Ramos (cell line): ENCODE data around the gene GIPC2.
"Not testable (repeated sequence)": the region's sequence is repeated elsewhere in the genome, so short reads cannot be mapped to it uniquely, and the experiment has no call there.

Experiments
- in situ Hi-C: fragments of 300-500 bp; cut with MboI; formaldehyde crosslinking; loops from one replicate; pipeline ENCODE4 v1.14.3; 2022; ENCODE audit warnings: low sequenced_read_pairs; ENCODE audit not compliant: unreplicated experiment

Gene GIPC2

DNA sequence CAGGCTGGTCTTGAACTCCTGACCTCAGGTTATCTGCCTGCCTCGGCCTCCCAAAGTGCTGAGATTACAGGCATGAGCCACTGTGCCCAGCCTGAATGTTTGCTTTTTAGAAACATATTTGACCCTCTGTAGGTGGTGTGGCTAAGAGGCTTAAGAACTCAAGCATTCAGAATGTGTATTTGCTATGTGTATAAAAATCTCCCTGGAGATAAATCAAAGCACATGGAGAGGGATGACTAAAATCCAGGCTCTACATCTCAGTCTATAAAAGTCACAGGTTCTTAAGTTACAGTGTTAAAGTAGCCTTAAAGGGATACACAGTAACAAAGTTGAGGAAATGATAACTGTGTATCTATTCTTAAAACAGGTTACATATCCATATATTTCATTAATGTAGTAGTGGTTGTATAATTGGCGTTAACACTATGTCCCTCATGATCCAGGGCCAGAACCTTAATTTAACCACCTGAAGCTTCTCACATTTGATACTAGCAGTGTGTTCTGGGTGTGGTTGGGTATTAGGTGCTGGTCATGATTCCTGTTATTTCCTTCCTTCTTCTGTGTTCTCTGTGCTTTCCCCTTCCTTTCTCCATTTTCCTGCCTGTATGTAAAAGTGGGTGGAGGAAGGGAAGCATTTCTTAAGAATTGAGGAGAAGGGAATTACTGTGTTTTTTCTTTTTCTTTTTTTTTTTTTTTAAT is 16.2 kb downstream of the GIPC2 start:
- in situ Hi-C loops: no loop called here

- in situ Hi-C loops: not testable (repeated sequence)
Observed at GRCh38 chr1:78064886-78065285, 19.1 kb downstream of the GIPC2 start.

GRCh38 chr1:78068681-78069283 is 23.0 kb downstream of the GIPC2 start:
- in situ Hi-C loops: no loop called here

- in situ Hi-C loops: no loop called here
Observed at GRCh38 chr1:78069784-78070183, 24.0 kb downstream of the GIPC2 start.

DNA sequence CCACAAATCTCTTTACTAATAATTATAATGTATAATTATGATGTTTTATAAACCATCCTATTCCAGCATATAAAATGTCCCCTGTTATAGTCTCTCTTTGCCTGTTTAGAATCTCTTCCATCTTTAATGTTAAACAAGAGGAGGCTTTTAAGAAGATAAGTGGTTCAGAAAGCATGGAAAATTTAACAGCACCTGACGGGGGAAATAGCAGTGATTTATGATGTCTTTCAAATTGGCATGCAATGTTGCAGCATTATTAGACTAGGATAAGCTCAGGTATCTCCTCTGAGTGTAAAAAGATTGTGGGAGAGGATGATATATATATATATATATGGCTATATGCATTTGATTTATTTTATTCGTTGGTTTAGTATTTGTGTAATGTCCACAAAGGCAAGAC is 24.4 kb downstream of the GIPC2 start:
- in situ Hi-C loops: no loop called here

- in situ Hi-C loops: no loop called here
Observed at GRCh38 chr1:78070758-78071157, 25.0 kb downstream of the GIPC2 start.

DNA sequence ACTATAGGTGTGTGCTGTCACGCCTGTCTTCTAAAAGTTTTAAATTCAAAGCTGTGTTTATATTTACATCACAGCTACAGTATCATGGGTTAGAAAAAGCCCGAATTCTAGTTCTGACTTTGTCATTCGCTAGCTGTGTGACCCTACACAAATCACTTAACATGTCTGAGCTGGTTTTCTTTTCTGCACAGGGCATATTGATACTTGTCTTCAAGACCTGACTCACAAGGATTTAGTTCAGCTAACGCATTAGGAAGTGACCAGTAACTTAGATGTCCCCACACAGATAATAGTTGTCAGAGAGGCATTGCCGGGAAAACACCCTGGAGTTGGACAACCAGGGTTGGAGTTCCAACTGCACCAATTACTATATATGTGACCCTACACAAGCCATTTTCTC is 25.9 kb downstream of the GIPC2 start:
- in situ Hi-C loops: no loop called here

GRCh38 chr1:78072216-78072615 is 26.4 kb downstream of the GIPC2 start:
- in situ Hi-C loops: no loop called here

GRCh38 chr1:78073441-78073840 is 27.7 kb downstream of the GIPC2 start:
- in situ Hi-C loops: no loop called here

DNA sequence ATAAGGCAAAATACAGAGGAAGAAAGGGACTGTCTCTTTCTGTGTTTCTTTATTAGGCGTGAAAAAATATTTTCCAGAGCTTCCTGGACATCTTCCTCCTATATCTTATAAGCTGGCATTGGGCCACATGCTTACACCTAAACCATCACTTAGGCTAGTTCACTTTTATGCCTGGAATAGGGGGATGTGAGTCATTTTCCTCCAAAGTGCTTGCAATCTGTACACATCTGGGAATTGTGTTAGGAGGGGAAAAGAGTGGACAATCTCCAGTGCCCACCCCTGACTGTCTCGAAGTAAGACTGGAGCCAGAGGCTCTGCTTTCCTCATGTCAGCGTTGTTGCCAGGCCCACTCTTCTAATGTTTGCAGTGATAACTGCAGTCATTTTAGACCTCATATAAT is 29.9 kb downstream of the GIPC2 start:
- in situ Hi-C loops: no loop called here

- in situ Hi-C loops: no loop called here
Observed at GRCh38 chr1:78078358-78078757, 32.6 kb downstream of the GIPC2 start.

- in situ Hi-C loops: no loop called here
Observed at GRCh38 chr1:78079580-78079979, 33.8 kb downstream of the GIPC2 start.

GRCh38 chr1:78080767-78081166 is 35.0 kb downstream of the GIPC2 start:
- in situ Hi-C loops: no loop called here

GRCh38 chr1:78081980-78082860 is 36.5 kb downstream of the GIPC2 start:
- in situ Hi-C loops: no loop called here

DNA sequence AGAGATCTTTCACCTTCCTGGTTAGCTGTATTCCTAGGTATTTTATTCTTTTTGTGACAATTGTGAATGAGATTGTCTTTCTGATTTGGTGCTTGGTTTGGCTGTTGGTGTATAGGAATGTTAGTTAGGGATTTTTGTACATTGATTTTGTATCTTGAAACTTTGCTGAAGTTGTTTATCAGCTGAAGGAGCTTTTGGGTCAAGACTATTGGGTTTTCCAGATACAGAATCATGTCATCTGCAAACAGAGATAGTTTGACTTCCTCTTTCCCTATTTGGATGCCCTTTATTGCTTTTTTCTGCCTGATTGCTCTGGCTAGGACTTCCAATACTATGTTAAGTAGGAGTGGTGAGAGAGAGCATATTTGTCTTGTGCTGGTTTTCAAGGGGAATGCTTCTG is 38.9 kb downstream of the GIPC2 start:
- in situ Hi-C loops: not testable (repeated sequence)

- in situ Hi-C loops: no loop called here
Observed at GRCh38 chr1:78086697-78087096, 40.9 kb downstream of the GIPC2 start.

DNA sequence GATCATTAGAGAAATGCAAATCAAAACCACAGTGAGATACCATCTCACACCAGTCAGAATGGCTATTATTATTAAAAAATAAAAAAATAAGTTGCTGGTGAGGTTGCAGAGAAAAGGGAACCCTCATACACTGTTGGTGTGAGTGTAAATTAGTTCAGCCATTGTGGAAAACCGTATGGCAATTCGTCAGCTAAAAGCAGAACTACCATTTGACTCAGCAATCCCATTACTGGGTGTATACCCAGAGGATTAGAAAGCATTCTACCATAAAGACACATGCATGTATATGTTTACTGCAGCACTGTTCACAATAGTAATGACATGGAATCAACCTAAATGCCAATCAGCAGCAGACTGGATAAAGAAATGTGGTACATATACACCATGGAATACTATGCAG is 42.2 kb downstream of the GIPC2 start:
- in situ Hi-C loops: no loop called here

DNA sequence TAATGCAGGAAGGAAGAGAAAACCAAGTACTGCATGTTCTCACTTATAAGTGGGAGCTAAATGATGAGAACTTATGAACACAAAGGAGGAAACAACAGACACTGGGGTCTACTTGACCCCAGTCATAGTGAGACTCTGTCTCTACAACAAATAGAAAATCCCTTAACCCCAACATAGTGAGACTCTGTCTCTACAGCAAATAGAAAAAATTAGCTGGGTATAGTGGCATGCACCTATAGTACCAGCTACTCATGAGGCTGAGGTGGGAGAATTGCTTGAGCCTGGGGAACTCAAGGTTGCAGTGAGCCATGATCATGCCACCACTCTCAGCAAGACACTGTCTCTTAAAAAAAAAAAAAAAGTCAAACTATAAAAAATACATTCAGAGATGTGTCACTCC is 42.7 kb downstream of the GIPC2 start:
- in situ Hi-C loops: no loop called here

DNA sequence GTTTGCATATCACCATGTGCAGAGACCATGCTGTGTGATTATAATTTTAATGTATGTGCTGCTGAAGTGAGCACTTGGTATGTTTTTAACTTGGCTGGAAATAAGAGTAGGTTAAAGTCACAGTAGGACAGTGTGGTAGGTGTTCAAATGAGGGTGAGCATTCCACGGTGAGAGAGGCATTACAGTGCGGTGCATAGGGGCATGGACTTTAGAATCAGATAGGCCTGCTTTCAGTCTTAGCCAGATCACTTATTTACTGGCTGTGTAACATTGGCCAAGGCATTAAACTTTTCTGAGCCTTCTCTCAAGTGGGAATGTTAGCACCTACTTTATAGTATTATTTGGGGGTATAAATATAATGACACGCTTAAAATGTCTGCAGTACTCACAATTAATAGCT is 43.2 kb downstream of the GIPC2 start:
- in situ Hi-C loops: no loop called here

- in situ Hi-C loops: no loop called here
Observed at GRCh38 chr1:78090472-78091133, 44.8 kb downstream of the GIPC2 start.
